ENCODE measurements around the gene HSD3B2.

Gene HSD3B2

GRCh38 chr1:119452091-119452490 lies 37.1 kb downstream of the HSD3B2 start:
- no peak for DNase-seq (ENCODE audit: extremely low spot score)
- POLR2A ChIA-PET = no interaction called here
- TF ChIP-seq, protein P1, sequence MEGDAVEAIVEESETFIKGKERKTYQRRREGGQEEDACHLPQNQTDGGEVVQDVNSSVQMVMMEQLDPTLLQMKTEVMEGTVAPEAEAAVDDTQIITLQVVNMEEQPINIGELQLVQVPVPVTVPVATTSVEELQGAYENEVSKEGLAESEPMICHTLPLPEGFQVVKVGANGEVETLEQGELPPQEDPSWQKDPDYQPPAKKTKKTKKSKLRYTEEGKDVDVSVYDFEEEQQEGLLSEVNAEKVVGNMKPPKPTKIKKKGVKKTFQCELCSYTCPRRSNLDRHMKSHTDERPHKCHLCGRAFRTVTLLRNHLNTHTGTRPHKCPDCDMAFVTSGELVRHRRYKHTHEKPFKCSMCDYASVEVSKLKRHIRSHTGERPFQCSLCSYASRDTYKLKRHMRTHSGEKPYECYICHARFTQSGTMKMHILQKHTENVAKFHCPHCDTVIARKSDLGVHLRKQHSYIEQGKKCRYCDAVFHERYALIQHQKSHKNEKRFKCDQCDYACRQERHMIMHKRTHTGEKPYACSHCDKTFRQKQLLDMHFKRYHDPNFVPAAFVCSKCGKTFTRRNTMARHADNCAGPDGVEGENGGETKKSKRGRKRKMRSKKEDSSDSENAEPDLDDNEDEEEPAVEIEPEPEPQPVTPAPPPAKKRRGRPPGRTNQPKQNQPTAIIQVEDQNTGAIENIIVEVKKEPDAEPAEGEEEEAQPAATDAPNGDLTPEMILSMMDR (IDR thresholded peaks at IDR 0.05; ENCODE audit: control extremely low read depth, extremely low read depth, low read depth, missing control alignments) = no peak
- CTCF ChIA-PET = interaction anchor here (0.7 to 1.1 kb wide), 2 partner anchors 14 to 104 kb away, joined by 3 read pairs; no protein-coding TSS in a partner anchor

GRCh38 chr1:119453021-119453420 lies 38.1 kb downstream of the HSD3B2 start:
- ChIA-PET CTCF (interaction anchor here (0.7 to 1.1 kb wide), 2 partner anchors 15 to 105 kb away, joined by 3 read pairs; no protein-coding TSS in a partner anchor), POLR2A (no interaction called here)
- DNase-seq (ENCODE audit: extremely low spot score) = no peak
- TF ChIP-seq, protein P1 (IDR thresholded peaks at IDR 0.05; ENCODE audit: control extremely low read depth, extremely low read depth, low read depth, missing control alignments) = no peak

DNA sequence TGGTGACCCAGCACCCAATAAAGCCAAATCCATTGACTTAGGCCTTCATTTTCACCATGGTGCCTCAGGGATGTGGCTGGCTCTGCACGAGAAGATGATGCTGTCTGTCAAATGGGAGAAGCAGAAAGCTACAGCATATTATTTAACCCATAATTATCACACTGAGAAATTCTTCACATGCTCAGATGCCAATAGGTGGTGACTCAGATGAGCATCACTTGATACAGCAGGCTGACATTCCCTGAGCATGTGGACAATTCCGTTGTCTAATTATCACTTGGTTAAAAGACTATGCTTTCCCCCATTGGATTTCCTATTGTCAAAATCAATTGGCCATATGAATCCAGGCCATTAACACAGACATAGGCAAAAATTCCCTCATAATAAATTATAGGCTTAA lies 48.0 kb downstream of the HSD3B2 start:
- POLR2A ChIA-PET = no interaction called here
- TF ChIP-seq, protein P1 (IDR thresholded peaks at IDR 0.05; ENCODE audit: control extremely low read depth, extremely low read depth, low read depth, missing control alignments) = no peak
- DNase-seq (ENCODE audit: extremely low spot score) = no peak
- CTCF ChIA-PET = interaction anchor here (0.9 kb wide), 1 partner anchor 282 kb away, joined by 3 read pairs; no protein-coding TSS in a partner anchor

DNA sequence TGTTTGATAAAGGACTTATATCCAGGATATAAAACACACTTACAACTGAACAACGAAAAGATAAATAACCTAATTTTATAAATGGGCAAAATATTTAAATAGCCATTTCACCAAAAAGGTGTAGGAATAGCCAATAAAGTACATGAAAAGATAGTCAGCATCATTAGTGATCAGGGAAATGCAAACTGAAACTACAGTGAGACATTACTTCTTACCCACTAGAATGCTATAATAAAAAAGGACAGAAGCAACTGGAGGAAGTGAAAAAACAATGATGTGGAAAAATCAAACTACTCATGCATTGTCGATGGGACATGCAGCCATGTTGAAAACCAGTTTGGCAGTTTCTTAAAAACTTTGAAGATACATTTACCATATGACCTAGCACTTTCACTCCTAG lies 48.6 kb downstream of the HSD3B2 start:
- TF ChIP-seq, protein P1 (IDR thresholded peaks at IDR 0.05; ENCODE audit: control extremely low read depth, extremely low read depth, low read depth, missing control alignments) = no peak
- ChIA-PET POLR2A (no interaction called here), CTCF (no interaction called here)
- DNase-seq (ENCODE audit: extremely low spot score) = no peak

DNA sequence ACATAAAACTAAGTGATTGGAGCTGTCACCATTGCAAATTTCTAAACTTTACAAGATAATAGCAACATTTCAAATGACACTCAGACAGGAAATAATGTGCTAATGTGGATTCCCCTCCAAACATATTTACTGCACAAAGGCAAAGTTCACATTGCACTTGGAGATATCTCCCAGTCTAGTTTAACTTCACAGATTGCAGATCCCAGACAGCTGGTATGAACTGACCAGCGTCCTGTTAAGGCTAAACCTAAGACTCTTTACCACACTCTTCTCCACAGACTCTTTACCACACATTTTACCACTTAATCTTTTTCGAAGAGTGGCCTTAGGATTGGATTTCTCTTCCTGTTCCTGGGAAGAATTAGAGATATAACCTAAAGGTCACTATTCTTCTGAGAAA lies 51.5 kb downstream of the HSD3B2 start:
- no peak for DNase-seq (ENCODE audit: extremely low spot score)
- TF ChIP-seq, protein P1 (IDR thresholded peaks at IDR 0.05; ENCODE audit: control extremely low read depth, extremely low read depth, low read depth, missing control alignments) = no peak
- POLR2A ChIA-PET = no interaction called here
- CTCF ChIA-PET = interaction anchor here (1.8 kb wide), 1 partner anchor 10 kb away, joined by 6 read pairs; no protein-coding TSS in a partner anchor

DNA sequence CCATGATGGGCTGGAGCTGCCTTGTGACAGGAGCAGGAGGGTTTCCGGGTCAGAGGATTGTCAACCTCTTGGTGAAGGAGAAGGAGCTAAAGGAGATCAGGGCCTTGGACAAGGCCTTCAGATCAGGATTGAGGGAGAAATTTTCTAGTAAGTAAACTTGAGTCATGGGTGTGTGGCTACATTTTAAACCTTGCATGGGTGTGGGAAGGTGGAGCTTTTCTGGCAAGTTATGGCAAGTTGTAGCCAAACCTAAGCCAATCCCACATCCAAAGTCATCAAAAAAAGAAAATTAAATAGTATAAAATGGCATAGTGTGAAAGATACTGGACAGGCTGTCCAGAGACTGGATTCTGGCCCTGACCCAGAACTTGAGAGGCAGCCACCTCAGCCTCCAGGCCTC lies 52.3 kb downstream of the HSD3B2 start:
- CTCF ChIA-PET = interaction anchor here (1.8 kb wide), 1 partner anchor 9 kb away, joined by 6 read pairs; no protein-coding TSS in a partner anchor
- POLR2A ChIA-PET = no interaction called here
- no peak for DNase-seq (ENCODE audit: extremely low spot score)
- TF ChIP-seq, protein P1 (IDR thresholded peaks at IDR 0.05; ENCODE audit: control extremely low read depth, extremely low read depth, low read depth, missing control alignments) = no peak
